Astrocyte of the spinal cord (primary cell): Measurements from ENCODE around the gene COA8.

Experiments
- DNase-seq: peaks from one replicate; pipeline ENCODE4 v3.0.0; 2011; ENCODE audit warnings: low read depth, low spot score
- H3K4me3 ChIP-seq: 2 replicates; pipeline ENCODE4 v1.5.1; 2011; ENCODE audit warnings: low read depth, mild to moderate bottlenecking, low read length, moderate library complexity
- CTCF ChIP-seq: IDR thresholded peaks from 2 replicates; pipeline ENCODE4 v1.5.1; 2012; ENCODE audit warnings: low read depth, mild to moderate bottlenecking, low read length, inconsistent platforms
- in situ Hi-C: cut with HindIII; loops from 2 replicates; pipeline ENCODE4 v1.10.0; 2017; ENCODE audit warnings: low sequenced_read_pairs

Gene COA8

GRCh38 chr14:103624860-103625259 lies 62.1 kb downstream of the COA8 start:
- TF ChIP-seq CTCF = no peak
- in situ Hi-C loops = no loop called here
- DNase-seq = peak; percentile 36
- no peak overlapping the region for H3K4me3 ChIP-seq

DNA sequence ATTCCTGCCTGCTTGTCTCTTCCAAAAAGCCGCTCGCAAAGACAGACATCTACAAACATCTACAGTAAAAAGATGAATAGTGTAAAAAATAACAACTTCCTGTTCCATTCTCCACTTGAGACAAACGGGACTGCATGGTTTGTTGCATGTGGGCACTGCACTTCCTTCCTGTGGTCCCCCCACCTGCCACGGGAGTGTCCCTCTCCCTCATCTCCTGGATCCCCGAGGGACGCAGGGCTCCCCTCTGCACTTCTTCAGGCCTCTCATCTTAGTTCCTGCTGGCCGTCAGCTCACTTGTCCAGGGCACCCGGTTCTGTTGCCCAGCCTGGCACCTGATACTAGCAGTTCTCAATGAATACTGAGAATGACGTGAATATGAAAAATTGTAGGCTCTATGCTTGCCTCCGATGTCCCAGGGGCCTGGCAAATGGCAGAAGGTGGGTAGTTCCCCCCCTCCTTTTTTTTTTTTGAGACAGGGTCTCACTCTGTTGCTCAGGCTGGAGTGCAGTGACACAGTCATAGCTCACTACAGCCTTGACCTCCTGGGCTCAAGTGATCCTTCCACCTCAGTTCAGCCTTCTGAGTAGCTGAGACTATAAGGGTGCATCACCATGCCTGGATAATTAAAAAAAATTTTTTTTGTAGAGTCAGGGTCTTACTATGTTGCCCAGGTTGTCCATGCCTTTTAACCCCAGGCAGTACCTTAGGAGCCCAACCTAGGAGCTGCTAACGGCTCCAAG lies 62.8 kb downstream of the COA8 start:
- no peak for DNase-seq
- in situ Hi-C loops = no loop called here
- H3K4me3 ChIP-seq = no peak overlapping the region
- TF ChIP-seq CTCF = no peak

DNA sequence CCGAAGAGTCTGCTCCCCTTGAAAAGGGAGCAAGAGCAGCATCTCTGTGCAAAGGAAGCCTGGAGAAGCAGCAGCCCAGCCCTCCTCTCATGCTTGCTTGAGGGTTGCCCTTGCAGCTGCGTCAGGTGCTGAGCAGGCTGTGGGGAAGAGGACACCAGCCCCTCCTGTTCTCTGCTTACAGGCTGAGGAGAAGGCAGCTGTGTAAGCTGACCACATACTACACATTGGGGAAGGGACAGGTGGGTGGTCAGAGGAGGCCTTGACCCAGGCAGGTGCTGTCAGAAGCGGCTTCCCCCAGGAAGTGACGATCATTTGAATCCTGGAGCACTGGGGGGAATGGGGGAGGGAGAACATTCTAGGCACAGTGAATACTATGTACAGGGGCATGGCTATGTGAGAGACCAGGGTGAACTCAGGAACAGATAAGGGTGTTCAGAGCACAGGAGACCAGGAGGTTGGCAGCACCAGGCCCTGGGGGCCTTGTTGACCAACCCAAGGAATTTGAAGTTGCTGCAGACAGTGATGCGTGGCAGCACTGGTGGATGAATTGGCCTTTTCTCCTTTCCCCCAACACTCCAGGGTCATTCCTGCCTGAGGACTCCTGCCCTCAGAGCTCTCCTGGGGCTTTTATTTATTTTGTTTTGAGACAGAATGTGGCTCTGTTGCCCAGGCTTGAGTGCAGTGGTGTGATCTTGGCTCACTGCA lies 63.5 kb downstream of the COA8 start:
- no peak for DNase-seq
- no peak overlapping the region for H3K4me3 ChIP-seq
- no peak for TF ChIP-seq CTCF
- in situ Hi-C loops = no loop called here

DNA sequence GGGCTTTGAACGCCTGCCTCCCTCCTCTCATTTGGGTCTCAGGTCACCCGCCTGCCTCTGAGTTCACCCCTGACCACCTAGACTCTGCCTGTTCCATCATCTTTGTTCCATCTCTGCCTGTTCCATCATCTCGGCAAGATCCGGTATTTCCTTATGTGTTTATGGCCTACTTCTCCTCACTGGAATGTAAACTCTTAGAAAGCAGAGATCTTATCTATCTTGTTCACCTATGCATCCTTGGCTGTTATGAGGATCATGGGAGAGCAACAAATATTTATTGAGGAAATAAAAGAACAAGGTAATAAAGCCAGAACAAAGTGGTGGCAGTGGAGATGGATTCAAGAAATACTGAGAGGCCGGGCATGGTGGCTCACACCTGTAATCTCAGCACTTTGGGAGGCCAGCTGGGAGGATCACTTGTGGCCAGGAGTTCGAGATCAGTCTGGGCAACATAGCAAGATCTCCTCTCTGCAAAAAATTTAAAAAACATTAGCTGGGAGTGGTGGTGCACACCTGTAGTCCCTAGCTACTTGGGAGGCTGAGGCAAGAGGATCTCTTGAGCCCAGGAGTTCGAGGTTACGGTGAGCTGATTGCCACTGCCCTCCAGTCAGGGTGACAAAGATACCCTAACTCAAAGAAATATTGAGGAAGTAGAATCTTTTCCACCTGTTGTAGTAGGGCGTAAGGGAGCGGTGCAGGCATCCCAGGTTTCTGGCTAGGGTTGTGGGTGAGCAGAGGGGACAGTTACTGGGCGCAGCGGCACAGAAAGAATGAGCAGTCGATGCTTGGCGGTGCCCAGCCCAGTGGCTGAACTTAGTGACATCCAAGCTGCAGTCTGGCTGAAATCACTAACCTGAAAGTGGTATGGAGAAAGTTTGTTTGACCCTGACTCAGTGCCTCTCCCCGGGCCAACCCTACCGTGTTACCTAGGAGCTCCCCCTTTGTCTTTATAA lies 64.6 kb downstream of the COA8 start:
- H3K4me3 ChIP-seq = no peak overlapping the region
- DNase-seq = no peak
- in situ Hi-C loops = no loop called here
- no peak for TF ChIP-seq CTCF

GRCh38 chr14:103628221-103628683 lies 65.5 kb downstream of the COA8 start:
- TF ChIP-seq CTCF = no peak
- in situ Hi-C loops = no loop called here
- H3K4me3 ChIP-seq = peak overlapping the region; percentile 87
- peak; percentile 79 for DNase-seq
